HepG2 (cell line): ENCODE data around the gene ARID1A. TPM values are rescaled to one million over a fixed set of nuclear protein-coding genes. Genes with fewer than 3 reads are reported as not detected.

Experiments used
- ASH2L ChIP-seq: fragments of 300-600, 200-600 bp; sonication (generic); IDR thresholded peaks from 2 replicates; pipeline ENCODE4 v1.7.0; 2017; ENCODE audit warnings: low read depth, mild to moderate bottlenecking, moderate library complexity, mixed read lengths, low read length; ENCODE audit not compliant: insufficient read length
- HOXA5 ChIP-seq: sonication (generic); formaldehyde crosslinking; IDR thresholded peaks from 2 replicates; pipeline ENCODE4 v1.4.0; 2020; ENCODE audit warnings: missing genetic modification reagents
- MAF1 ChIP-seq: sonication (generic); formaldehyde crosslinking; IDR thresholded peaks from 2 replicates; pipeline ENCODE4 v1.5.0; 2020; ENCODE audit warnings: missing genetic modification reagents, borderline replicate concordance
- MATR3 ChIP-seq: sonication (generic); formaldehyde crosslinking; IDR thresholded peaks from 2 replicates; pipeline ENCODE4 v1.4.0; 2020; ENCODE audit warnings: missing genetic modification reagents
- MLLT10 ChIP-seq: sonication (generic); formaldehyde crosslinking; IDR thresholded peaks from 2 replicates; pipeline ENCODE4 v1.4.0; 2020; ENCODE audit warnings: missing genetic modification reagents
- NFE2 ChIP-seq: sonication (generic); formaldehyde crosslinking; IDR thresholded peaks from 2 replicates; pipeline ENCODE4 v1.4.0; 2020; ENCODE audit warnings: missing genetic modification reagents
- NKX3-1 ChIP-seq: sonication (generic); formaldehyde crosslinking; IDR thresholded peaks from 2 replicates; pipeline ENCODE4 v1.5.0; 2020; ENCODE audit warnings: missing genetic modification reagents
- PITX1 ChIP-seq: sonication (generic); formaldehyde crosslinking; IDR thresholded peaks from 2 replicates; pipeline ENCODE4 v1.5.1; 2020; ENCODE audit warnings: mild to moderate bottlenecking, missing genetic modification reagents
- RARG ChIP-seq: sonication (generic); formaldehyde crosslinking; IDR thresholded peaks from 2 replicates; pipeline ENCODE4 v1.4.0; 2020; ENCODE audit warnings: low read depth, mild to moderate bottlenecking, missing genetic modification reagents
- SMAD1 ChIP-seq: sonication (generic); formaldehyde crosslinking; IDR thresholded peaks from 2 replicates; pipeline ENCODE4 v1.4.0; 2020; ENCODE audit warnings: missing genetic modification reagents, low read depth, mild to moderate bottlenecking, borderline replicate concordance
- SNAI1 ChIP-seq: sonication (generic); formaldehyde crosslinking; IDR thresholded peaks from 2 replicates; pipeline ENCODE4 v1.5.0; 2020; ENCODE audit warnings: mild to moderate bottlenecking, missing genetic modification reagents, borderline replicate concordance
- ZNF569 ChIP-seq: sonication (generic); formaldehyde crosslinking; IDR thresholded peaks from 2 replicates; pipeline ENCODE4 v1.5.0; 2020; ENCODE audit warnings: mild to moderate bottlenecking, missing genetic modification reagents, moderate library complexity, borderline replicate concordance
- polyA plus RNA-seq, 8 experiments: library from polyadenylated mRNA; depleted of rRNA in 3 of 8; stranded (reverse) in 7 of 8; unstranded in 1 of 8; fragments of >200 nt; fragmentation: Illumina TruSeq in 4 of 8; extraction: Trizol in 4 of 8; gene quantifications; 2 replicates each; pipeline versions ENCODE4 v1.2.1 to v1.2.3, GENCODE V29; 2011 to 2016; ENCODE audit warnings: low read depth in 4 of 8, missing spikeins in 1 of 8, mixed read lengths in 1 of 8; ENCODE audit not compliant: insufficient read depth in 1 of 8
- total RNA-seq, 5 experiments: library from RNA; depleted of rRNA; stranded (reverse); fragments of >200 nt; fragmentation: Illumina TruSeq; extraction: Trizol; gene quantifications; 2 replicates each; pipeline ENCODE4 v1.2.3, GENCODE V29; 2016; ENCODE audit warnings: low read depth in 1 of 5
- TF ChIP-seq, protein P1 (sequence below): sonication (generic); formaldehyde crosslinking; IDR thresholded peaks from 2 replicates; pipeline ENCODE4 v1.4.0; 2020; ENCODE audit warnings: mild to moderate bottlenecking, missing genetic modification reagents
- TF ChIP-seq, protein P2 (sequence below): sonication (generic); formaldehyde crosslinking; conservative IDR thresholded peaks from 2 replicates; pipeline ENCODE4 v1.8.0; 2022; ENCODE audit warnings: missing genetic modification reagents

The ARID1A gene
- total and polyA plus RNA-seq, 2 of the 13 experiments (the other 11 are each of a cell fraction or from before 2014, with no cell fraction given): 11.9 to 15.9 TPM

DNA sequence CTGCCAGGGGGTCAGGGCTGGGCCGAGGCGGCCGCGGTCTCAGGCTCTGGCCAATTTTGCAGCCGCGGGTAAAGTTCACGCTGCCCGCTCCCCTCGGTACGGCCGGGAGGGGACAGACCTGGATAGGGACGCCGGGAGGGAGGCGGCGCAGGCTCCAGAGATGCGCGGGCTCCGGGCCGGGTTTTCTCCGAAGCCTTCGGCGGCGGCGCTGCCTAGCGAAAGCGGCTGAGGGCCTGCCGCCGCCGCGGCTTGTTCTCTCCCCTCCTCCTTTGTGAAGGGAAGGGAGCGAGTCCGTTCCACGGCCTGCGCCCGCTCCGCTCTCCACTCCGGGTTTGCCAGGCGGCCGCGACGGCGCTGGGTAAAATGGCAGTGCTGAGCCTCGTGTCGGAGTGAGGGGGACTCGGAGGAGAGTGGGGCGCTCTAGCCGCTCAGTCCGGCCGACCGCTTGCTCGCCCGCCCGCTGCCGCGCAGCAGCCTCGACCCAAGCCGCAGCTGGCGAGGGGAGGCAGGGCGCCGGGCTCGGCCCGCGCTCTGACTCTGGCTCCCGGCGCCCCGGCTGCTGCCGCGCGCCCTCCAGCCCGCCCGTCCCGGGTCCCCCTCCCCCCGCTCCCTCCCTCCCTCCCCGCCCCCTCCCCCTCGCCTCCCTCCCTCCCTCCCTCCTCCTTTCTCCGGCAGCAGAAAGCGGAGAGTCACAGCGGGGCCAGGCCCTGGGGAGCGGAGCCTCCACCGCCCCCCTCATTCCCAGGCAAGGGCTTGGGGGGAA is at the start of gene ARID1A (continued):
- TF ChIP-seq, protein P1, sequence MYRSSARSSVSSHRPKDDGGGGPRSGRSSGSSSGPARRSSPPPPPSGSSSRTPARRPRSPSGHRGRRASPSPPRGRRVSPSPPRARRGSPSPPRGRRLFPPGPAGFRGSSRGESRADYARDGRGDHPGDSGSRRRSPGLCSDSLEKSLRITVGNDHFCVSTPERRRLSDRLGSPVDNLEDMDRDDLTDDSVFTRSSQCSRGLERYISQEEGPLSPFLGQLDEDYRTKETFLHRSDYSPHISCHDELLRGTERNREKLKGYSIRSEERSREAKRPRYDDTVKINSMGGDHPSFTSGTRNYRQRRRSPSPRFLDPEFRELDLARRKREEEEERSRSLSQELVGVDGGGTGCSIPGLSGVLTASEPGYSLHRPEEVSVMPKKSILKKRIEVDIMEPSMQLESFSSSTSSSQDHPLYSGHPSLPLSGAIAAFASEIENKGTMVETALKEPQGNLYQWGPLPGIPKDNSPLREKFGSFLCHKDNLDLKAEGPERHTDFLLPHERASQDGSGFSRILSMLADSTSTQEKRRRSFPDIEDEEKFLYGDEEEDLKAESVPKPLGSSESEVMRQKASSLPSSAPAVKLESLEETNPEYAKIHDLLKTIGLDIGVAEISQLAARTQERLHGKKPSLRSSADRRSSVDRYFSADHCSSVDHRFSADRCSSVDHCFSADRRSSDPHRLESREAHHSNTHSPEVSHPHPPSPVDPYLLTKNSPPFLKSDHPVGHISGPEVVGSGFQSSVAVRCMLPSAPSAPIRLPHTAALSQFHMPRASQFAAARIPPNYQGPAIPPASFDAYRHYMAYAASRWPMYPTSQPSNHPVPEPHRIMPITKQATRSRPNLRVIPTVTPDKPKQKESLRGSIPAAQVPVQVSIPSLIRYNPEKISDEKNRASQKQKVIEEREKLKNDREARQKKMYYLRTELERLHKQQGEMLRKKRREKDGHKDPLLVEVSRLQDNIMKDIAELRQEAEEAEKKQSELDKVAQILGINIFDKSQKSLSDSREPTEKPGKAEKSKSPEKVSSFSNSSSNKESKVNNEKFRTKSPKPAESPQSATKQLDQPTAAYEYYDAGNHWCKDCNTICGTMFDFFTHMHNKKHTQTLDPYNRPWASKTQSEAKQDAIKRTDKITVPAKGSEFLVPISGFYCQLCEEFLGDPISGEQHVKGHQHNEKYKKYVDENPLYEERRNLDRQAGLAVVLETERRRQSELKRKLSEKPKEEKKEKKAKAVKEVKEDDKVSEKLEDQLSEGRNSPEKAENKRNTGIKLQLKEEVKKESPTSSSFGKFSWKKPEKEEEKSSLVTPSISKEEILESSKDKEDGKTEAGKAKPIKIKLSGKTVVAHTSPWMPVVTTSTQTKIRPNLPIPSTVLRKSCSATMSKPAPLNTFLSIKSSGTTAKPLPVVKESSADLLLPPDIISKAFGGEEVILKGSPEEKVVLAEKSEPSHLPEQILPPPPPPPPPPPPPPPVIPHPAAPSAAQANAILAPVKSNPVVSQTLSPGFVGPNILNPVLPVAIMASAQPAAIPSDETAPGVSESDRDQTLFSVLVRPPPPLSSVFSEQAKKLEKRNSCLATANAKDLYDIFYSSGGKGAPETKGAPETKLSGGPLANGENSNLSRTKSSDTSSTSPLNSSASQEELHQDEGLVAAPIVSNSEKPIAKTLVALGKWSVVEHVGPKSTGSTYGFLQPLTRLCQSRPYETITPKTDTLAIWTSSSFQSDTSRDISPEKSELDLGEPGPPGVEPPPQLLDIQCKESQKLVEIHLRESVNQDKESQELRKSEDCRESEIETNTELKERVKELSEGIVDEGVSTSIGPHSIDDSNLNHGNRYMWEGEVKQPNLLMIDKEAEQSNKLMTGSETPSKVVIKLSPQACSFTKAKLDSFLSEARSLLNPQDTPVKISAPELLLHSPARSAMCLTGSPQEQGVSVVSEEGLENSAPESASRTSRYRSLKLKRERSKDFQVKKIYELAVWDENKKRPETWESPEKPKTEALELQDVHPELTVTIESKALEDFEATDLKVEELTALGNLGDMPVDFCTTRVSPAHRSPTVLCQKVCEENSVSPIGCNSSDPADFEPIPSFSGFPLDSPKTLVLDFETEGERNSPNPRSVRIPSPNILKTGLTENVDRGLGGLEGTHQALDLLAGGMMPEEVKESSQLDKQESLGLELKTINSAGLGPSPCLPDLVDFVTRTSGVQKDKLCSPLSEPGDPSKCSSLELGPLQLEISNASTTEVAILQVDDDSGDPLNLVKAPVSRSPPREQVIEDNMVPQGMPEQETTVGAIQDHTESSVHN (CRISPR knock-in tag): no peak; the same call in 1 of the 2 replicates
- TF ChIP-seq RARG (no peak), SMAD1 (CRISPR knock-in tag) (peak; percentile 94; the same call in 1 of the 2 replicates), PITX1 (CRISPR knock-in tag) (peak; percentile 80), MLLT10 (no peak), NFE2 (CRISPR knock-in tag) (no peak), ZNF569 (CRISPR knock-in tag) (no peak), NKX3-1 (CRISPR knock-in tag) (no peak), MATR3 (CRISPR knock-in tag) (no peak), ASH2L (peak; percentile 88), SNAI1 (CRISPR knock-in tag) (no peak), MAF1 (CRISPR knock-in tag) (0 out of 2 replicates have a peak, but pooled peaks have one; percentile 27), HOXA5 (CRISPR knock-in tag) (peak; percentile 86)
- TF ChIP-seq, protein P2, sequence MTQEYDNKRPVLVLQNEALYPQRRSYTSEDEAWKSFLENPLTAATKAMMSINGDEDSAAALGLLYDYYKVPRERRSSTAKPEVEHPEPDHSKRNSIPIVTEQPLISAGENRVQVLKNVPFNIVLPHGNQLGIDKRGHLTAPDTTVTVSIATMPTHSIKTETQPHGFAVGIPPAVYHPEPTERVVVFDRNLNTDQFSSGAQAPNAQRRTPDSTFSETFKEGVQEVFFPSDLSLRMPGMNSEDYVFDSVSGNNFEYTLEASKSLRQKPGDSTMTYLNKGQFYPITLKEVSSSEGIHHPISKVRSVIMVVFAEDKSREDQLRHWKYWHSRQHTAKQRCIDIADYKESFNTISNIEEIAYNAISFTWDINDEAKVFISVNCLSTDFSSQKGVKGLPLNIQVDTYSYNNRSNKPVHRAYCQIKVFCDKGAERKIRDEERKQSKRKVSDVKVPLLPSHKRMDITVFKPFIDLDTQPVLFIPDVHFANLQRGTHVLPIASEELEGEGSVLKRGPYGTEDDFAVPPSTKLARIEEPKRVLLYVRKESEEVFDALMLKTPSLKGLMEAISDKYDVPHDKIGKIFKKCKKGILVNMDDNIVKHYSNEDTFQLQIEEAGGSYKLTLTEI: no peak
